Glutamatergic neuron (in vitro differentiated cells): ENCODE results near the gene SUB1. TPM values are rescaled to one million over a fixed set of nuclear protein-coding genes. Genes with fewer than 3 reads are reported as not detected.
"Not testable (repeated sequence)": the region's sequence is repeated elsewhere in the genome, so short reads cannot be mapped to it uniquely, and the experiment has no call there.

ENCODE experiments used
- DNase-seq: peaks from one replicate; pipeline ENCODE4 v3.0.0; 2022
- H3K27ac Mint-ChIP-seq: one replicate; pipeline ENCODE4 v1.8.0; 2020; ENCODE audit warnings: mild to moderate bottlenecking, mixed read lengths, inconsistent platforms; ENCODE audit not compliant: unreplicated experiment
- H3K27me3 Mint-ChIP-seq: one replicate; pipeline ENCODE4 v1.8.0; 2020; ENCODE audit warnings: mild to moderate bottlenecking, moderate library complexity, mixed read lengths, inconsistent platforms; ENCODE audit not compliant: unreplicated experiment
- H3K36me3 Mint-ChIP-seq: one replicate; pipeline ENCODE4 v1.8.0; 2020; ENCODE audit warnings: mild to moderate bottlenecking, mixed read lengths, inconsistent platforms; ENCODE audit not compliant: unreplicated experiment
- H3K4me1 Mint-ChIP-seq: one replicate; pipeline ENCODE4 v1.8.0; 2020; ENCODE audit warnings: mild to moderate bottlenecking, low read depth, mixed read lengths, inconsistent platforms; ENCODE audit not compliant: unreplicated experiment
- H3K4me3 Mint-ChIP-seq: one replicate; pipeline ENCODE4 v1.8.0; 2020; ENCODE audit warnings: mild to moderate bottlenecking, mixed read lengths, inconsistent platforms; ENCODE audit not compliant: unreplicated experiment
- H3K9me3 Mint-ChIP-seq: one replicate; pipeline ENCODE4 v1.8.0; 2020; ENCODE audit warnings: mild to moderate bottlenecking, moderate library complexity, mixed read lengths, inconsistent platforms; ENCODE audit not compliant: unreplicated experiment
- CTCF ChIP-seq: fragments of 200-600 bp; sonication (generic); IDR thresholded peaks from one replicate; pipeline ENCODE4 v1.5.0; 2021; ENCODE audit not compliant: partially characterized antibody, unreplicated experiment
- total RNA-seq: library from RNA; stranded (reverse); fragmentation: NEBNext Ultra II Directional; extraction: Animal tissue kit (Norgen Biotek cat#: 25700); gene quantifications from one replicate; pipeline ENCODE4 v1.2.1, GENCODE V29; 2021; ENCODE audit not compliant: unreplicated experiment

Gene SUB1
- total RNA-seq, 1 donor from 2014 or later = 172 TPM

DNA sequence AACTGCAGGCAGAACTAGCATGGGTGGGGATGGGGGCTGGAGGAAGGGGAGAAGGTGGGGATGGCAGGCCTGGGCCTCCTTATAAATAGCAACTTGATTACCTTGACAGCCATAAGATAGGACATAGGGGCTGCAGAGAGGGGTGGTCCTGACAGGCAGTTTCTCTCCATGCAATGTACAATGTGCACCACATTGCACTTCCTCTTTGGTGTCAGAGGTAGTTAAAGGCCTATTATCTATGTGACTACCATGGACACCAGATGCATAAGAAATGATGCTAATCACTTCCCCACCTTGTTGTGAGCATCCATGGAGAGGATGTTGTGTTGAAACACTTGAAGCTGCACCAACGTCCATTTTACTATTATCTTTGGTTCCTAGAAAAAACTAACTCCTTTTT is 20.2 kb upstream of the SUB1 start:
- Mint-ChIP-seq H3K4me1 (no peaks in the 10 kb centered on the region), H3K9me3 (peaks cover 3% of the 10 kb centered on the region), H3K36me3 (no peaks in the 10 kb centered on the region), H3K4me3 (no peak overlapping the region), H3K27ac (no peak overlapping the region), H3K27me3 (peaks cover 2% of the 10 kb centered on the region)
- DNase-seq = no peak
- TF ChIP-seq CTCF = no peak

- Mint-ChIP-seq H3K27ac (no peak overlapping the region), H3K27me3 (peaks cover 2% of the 10 kb centered on the region), H3K9me3 (peaks cover 3% of the 10 kb centered on the region), H3K4me3 (no peak overlapping the region), H3K4me1 (no peaks in the 10 kb centered on the region), H3K36me3 (no peaks in the 10 kb centered on the region)
- DNase-seq = no peak
- no peak for TF ChIP-seq CTCF
These were observed 18.8 kb upstream of the SUB1 start for GRCh38 chr5:32566319-32567111.

DNA sequence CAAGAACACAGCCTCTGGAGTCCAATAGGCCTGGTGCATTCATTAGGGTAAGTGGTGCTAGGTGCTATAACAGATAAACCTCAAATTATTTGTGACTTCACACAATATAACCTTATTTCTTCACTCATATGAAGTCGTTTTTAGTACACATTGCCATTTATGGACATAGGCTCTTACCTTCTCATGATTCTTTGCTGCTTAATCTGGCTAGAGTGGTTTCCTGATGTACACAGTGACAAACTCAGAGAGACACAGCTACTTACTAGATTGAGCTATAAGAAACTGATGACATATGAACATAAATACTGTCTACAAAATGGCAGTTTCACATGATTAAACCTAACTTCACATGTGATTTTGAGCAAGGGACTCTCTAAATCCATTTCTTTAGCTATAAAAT is 14.2 kb upstream of the SUB1 start:
- Mint-ChIP-seq H3K27me3 (no peaks in the 10 kb centered on the region), H3K27ac (no peak overlapping the region), H3K4me3 (no peak overlapping the region), H3K9me3 (peaks cover 3% of the 10 kb centered on the region), H3K4me1 (no peaks in the 10 kb centered on the region), H3K36me3 (no peaks in the 10 kb centered on the region)
- no peak for TF ChIP-seq CTCF
- DNase-seq = no peak

DNA sequence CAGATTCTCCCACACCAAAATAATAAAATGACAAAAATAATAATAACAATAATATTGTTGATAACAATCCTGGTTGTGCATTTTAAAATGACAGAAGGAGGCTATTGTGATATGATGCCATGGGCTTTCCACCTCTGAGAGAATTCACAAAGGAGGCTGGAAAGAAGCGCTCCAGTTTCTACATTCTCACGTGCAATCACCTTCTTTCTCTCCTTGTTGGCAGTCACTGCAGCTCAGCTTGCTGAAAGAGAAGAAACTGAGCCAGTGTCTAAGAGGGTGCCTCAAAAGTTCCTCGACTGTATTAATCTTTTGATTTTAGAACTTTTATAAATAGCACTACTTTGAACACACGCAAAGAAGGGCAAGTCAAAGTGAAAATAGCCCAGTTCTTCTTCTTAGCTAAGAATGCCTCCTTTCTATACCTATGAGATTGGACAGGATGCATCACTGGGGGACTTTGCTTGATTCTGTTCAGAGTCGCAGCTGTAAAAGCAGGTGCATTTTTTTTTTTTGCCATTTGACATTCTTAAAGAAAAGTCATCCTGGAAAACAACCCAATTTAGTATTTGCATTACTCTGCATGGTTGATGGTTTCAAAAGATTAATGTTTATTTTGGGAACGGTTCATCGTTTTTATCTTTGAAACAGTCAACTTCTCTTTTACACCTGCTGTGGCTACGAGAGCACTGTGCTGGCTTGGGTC is 12.4 kb upstream of the SUB1 start:
- TF ChIP-seq CTCF = no peak
- no peaks in the 10 kb centered on the region for H3K4me1 Mint-ChIP-seq
- no peak overlapping the region for H3K4me3 Mint-ChIP-seq
- H3K27ac Mint-ChIP-seq = no peak overlapping the region
- no peak for DNase-seq
- H3K36me3 Mint-ChIP-seq = no peaks in the 10 kb centered on the region
- H3K9me3 Mint-ChIP-seq = peaks cover 1% of the 10 kb centered on the region
- H3K27me3 Mint-ChIP-seq = no peaks in the 10 kb centered on the region

DNA sequence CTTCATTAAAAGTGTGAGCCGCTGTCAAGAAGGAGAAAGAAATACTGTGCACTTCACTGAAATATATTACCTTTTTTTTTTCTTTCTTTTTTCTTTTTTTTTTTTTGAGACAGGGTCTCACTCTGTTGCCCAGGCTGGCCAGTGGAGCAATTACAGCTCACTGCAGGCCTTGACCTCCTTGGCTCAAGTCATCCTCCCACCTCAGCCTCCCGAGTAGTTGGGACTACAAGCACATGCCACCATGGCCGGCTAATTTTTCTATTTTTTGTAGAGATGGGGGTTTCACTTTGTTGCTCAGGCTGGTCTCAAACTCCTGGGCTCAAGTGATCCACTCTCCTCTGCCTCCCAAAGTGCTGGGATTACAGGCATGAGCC is 11.9 kb upstream of the SUB1 start:
- H3K4me1 Mint-ChIP-seq, DNase-seq, H3K9me3 Mint-ChIP-seq, H3K36me3 Mint-ChIP-seq, H3K4me3 Mint-ChIP-seq, H3K27ac Mint-ChIP-seq, H3K27me3 Mint-ChIP-seq: not testable (repeated sequence)
